Hepatocyte (in vitro differentiated cells): ENCODE data around the gene HOXB3.

Experiments used
- EZH2phosphoT487 ChIP-seq: fragments of 200-600 bp; sonication (generic); IDR thresholded peaks from one replicate; pipeline ENCODE4 v1.6.1; 2018; ENCODE audit warnings: antibody characterized with exemption, mild to moderate bottlenecking, low read depth, moderate library complexity; ENCODE audit not compliant: unreplicated experiment, severe bottlenecking
- TF ChIP-seq, protein P1 (sequence below): fragments of 200-600 bp; sonication (generic); IDR thresholded peaks from 2 replicates; pipeline ENCODE4 v1.5.1; 2016; ENCODE audit warnings: antibody characterized with exemption, mild to moderate bottlenecking; ENCODE audit not compliant: poor library complexity

DNA sequence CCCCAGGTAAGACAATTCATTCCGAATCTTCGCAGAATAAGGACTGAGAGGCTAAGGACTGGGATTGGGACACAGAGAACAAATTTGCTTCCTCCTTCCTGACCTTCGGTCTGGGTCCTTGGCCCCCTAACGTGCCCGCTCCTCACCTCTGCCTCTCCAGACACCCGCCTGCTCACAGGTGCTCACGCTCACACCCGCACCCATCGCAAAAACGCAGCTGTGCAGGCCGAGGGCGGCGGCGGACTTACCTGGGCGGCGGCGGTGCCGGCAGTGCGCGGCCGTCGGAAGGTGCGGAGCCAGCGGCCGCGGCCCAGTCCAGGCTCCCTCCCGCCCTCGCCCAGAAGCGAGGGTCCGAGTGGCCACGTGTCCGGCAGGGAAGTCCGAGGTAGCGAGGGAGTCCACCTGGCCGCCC, 43.2 kb upstream of the HOXB3 start:
- TF ChIP-seq, protein P1, sequence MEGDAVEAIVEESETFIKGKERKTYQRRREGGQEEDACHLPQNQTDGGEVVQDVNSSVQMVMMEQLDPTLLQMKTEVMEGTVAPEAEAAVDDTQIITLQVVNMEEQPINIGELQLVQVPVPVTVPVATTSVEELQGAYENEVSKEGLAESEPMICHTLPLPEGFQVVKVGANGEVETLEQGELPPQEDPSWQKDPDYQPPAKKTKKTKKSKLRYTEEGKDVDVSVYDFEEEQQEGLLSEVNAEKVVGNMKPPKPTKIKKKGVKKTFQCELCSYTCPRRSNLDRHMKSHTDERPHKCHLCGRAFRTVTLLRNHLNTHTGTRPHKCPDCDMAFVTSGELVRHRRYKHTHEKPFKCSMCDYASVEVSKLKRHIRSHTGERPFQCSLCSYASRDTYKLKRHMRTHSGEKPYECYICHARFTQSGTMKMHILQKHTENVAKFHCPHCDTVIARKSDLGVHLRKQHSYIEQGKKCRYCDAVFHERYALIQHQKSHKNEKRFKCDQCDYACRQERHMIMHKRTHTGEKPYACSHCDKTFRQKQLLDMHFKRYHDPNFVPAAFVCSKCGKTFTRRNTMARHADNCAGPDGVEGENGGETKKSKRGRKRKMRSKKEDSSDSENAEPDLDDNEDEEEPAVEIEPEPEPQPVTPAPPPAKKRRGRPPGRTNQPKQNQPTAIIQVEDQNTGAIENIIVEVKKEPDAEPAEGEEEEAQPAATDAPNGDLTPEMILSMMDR, result no peak
- no peak for TF ChIP-seq EZH2phosphoT487
